Vagina (tissue), 2 donors: Measurements from ENCODE around the gene FAXDC2.
"Not testable (repeated sequence)": the region's sequence is repeated elsewhere in the genome, so short reads cannot be mapped to it uniquely, and the experiment has no call there.

ENCODE experiments used
- CTCF ChIP-seq, 3 experiments: fragments of 450-650 bp in 2 of 3; fragments of 200-600 bp in 1 of 3; sonication (generic) in 1 of 3; IDR thresholded peaks; one replicate each; pipeline ENCODE4 v1.5.1; 2017 to 2019; ENCODE audit warnings: antibody characterized with exemption in 3 of 3, mild to moderate bottlenecking in 2 of 3, moderate library complexity in 2 of 3
- POLR2A ChIP-seq, 2 donors: fragments of 450-650 bp; IDR thresholded peaks; one replicate each; pipeline ENCODE4 v1.6.1; 2017; ENCODE audit warnings: antibody characterized with exemption in 2 of 2, mild to moderate bottlenecking in 2 of 2, moderate library complexity in 2 of 2
- POLR2AphosphoS5 ChIP-seq, 2 donors: sonication (generic); formaldehyde crosslinking; IDR thresholded peaks; one replicate each; pipeline ENCODE4 v1.9.0; 2017; ENCODE audit warnings: antibody characterized with exemption in 2 of 2, mild to moderate bottlenecking in 2 of 2, low read depth in 1 of 2; ENCODE audit not compliant: insufficient read depth in 1 of 2

- not testable (repeated sequence) for TF ChIP-seq CTCF, POLR2A (IDR thresholded peaks at IDR 0.05)
- TF ChIP-seq POLR2AphosphoS5 (IDR thresholded peaks at IDR 0.05; ENCODE audit: insufficient read depth in 1 of 2, low read depth in 1 of 2) = peak in 1 of 2 donors; percentile 8
These were observed 14.7 kb downstream of the FAXDC2 start for GRCh38 chr5:154835701-154836052.
